GM12892 (cell line): ENCODE measurements around the gene ECM2.

ENCODE experiments used
- POLR2A ChIP-seq: IDR thresholded peaks from 2 replicates; pipeline ENCODE4 v1.6.1; 2011; ENCODE audit warnings: low read depth, low read length, control low read depth
- POLR2AphosphoS5 ChIP-seq: IDR thresholded peaks from 2 replicates; pipeline ENCODE4 v1.6.1; 2011; ENCODE audit warnings: low read depth, low read length, control low read depth

- TF ChIP-seq POLR2AphosphoS5: no peak
- TF ChIP-seq POLR2A: no peak
These were observed 27.6 kb downstream of the ECM2 start for GRCh38 chr9:92508018-92508820.
